Right atrium auricular region (tissue), 2 donors: ENCODE results near the gene PEX19. TPM values are rescaled to one million over a fixed set of nuclear protein-coding genes. Genes with fewer than 3 reads are reported as not detected.

ENCODE experiments used
- DNase-seq: peaks from one replicate; pipeline ENCODE4 v3.0.0-alpha.2; 2019; ENCODE audit warnings: low spot score
- H3K27ac ChIP-seq, 2 donors: fragments of 200-600 bp; sonication (generic); 1 replicate in 1 of 2; 2 replicates in 1 of 2; pipeline ENCODE4 v1.5.1; 2016 to 2019
- H3K27me3 ChIP-seq, 2 donors: fragments of 200-600 bp; sonication (generic); one replicate each; pipeline versions ENCODE4 v1.5.1 to v1.6.0; 2017 to 2019
- H3K36me3 ChIP-seq: fragments of 200-600 bp; sonication (generic); one replicate; pipeline ENCODE4 v1.5.1; 2016
- H3K4me1 ChIP-seq, 2 donors: fragments of 200-600 bp; sonication (generic); one replicate each; pipeline versions ENCODE4 v1.5.1 to v1.6.0; 2017 to 2019
- H3K4me3 ChIP-seq, 2 donors: fragments of 200-600 bp; sonication (generic); 1 replicate in 1 of 2; 2 replicates in 1 of 2; pipeline ENCODE4 v1.5.1; 2017 to 2019; ENCODE audit warnings: mild to moderate bottlenecking in 1 of 2, moderate library complexity in 1 of 2
- H3K9me3 ChIP-seq, 2 donors: fragments of 200-600 bp; sonication (generic); one replicate each; pipeline ENCODE4 v1.5.1; 2019
- total RNA-seq, 2 donors: library from RNA; depleted of rRNA; stranded (reverse); fragments of >200 nt; gene quantifications; one replicate each; pipeline ENCODE4 v1.1.0, GENCODE V29; 2016
- TF ChIP-seq, protein P1 (sequence below), 2 donors: fragments of 200-600 bp; sonication (generic); IDR thresholded peaks; one replicate each; pipeline ENCODE4 v1.5.1; 2019; ENCODE audit warnings: antibody characterized with exemption in 2 of 2

Gene PEX19
- total RNA-seq, 2 donors from 2014 or later: 54.5 to 72.4 TPM

DNA sequence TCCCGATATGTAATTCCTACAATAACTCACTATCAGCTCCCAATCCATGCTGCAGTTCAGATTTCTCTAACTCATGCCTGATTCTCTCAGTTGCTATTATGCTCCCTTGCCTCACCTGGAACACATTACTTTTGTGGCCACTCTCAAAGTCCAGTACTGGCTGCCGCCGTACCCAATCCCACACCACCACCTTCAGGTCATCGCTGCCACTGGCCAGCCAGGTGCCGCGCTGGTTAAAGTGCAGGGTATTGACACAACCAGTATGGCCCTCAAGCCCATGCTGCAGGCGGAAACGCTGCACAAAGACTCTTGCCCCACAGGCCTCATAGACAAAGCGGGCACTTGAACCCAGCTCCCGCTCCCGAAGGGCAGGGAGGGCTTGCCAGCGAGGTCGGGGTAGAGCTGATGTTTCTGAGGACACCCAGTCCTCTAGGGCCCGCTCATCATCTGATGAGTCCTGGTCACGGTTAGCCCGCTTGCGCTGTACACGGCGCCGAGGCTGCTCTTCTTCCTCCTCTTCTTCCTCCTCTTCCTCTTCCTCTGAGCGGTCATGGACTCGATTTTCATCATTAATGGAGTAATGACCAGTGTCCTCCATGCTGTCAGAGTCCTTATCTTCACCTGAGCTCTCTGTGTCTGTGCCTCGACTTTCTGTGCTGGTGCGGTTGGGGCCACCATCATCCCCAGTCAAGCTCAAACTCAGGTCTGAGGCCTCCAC lies 45.2 kb downstream of the PEX19 start:
- TF ChIP-seq, protein P1, sequence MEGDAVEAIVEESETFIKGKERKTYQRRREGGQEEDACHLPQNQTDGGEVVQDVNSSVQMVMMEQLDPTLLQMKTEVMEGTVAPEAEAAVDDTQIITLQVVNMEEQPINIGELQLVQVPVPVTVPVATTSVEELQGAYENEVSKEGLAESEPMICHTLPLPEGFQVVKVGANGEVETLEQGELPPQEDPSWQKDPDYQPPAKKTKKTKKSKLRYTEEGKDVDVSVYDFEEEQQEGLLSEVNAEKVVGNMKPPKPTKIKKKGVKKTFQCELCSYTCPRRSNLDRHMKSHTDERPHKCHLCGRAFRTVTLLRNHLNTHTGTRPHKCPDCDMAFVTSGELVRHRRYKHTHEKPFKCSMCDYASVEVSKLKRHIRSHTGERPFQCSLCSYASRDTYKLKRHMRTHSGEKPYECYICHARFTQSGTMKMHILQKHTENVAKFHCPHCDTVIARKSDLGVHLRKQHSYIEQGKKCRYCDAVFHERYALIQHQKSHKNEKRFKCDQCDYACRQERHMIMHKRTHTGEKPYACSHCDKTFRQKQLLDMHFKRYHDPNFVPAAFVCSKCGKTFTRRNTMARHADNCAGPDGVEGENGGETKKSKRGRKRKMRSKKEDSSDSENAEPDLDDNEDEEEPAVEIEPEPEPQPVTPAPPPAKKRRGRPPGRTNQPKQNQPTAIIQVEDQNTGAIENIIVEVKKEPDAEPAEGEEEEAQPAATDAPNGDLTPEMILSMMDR (IDR thresholded peaks at IDR 0.05): no peak
- no peak overlapping the region for H3K4me3 ChIP-seq
- DNase-seq: no peak
- peaks cover 63% of the 10 kb centered on the region for H3K36me3 ChIP-seq
- H3K9me3 ChIP-seq: no peaks in the 10 kb centered on the region
- H3K27ac ChIP-seq: no peak overlapping the region
- H3K27me3 ChIP-seq: no peaks in the 10 kb centered on the region
- H3K4me1 ChIP-seq: peaks cover 0 to 30% of the 10 kb centered on the region in 2 donors

DNA sequence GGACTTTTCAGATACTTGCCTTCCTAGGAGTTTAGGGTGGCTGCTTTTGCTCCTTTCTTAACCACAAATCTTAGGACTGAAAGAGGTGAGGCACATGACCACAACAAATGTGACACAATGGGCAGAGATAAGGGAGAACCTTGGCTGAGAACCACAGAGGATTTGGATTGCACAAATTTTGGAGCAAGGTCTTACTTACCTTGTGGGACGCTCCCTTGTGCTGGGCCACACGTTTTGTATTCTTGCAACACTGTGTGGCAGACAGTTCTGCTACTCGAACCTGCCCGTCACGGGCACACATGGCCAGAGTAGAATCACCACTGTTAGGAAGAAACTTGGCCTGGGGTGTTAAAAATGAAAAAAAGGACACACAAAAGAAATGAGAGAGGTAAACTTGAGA lies 46.5 kb downstream of the PEX19 start:
- Histone ChIP-seq H3K27me3 (no peaks in the 10 kb centered on the region), H3K4me3 (no peak overlapping the region), H3K36me3 (peaks cover 69% of the 10 kb centered on the region), H3K4me1 (peaks cover 0 to 22% of the 10 kb centered on the region in 2 donors), H3K9me3 (no peaks in the 10 kb centered on the region), H3K27ac (no peak overlapping the region)
- no peak for DNase-seq
- TF ChIP-seq, protein P1 (IDR thresholded peaks at IDR 0.05): no peak

DNA sequence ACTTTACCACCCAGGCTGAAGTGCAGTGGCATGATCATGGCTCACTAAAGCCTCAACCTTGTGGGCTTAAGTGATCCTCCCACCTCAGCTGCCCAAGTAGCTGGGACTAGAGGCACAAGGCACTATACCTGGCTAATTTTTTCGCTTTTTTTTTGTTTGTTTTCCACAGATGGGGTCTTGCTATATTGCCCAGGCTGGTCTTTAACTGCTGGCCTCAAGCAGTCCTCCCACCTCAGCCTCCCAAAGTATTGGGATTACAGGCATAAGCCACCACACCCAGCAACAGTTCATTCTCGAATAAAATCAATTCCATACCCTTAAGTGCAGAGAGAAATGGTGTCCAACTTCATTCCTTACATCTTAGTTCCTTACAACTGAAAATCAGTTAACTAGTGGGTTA lies 47.4 kb downstream of the PEX19 start:
- H3K27ac ChIP-seq: no peak overlapping the region
- H3K9me3 ChIP-seq: no peaks in the 10 kb centered on the region
- H3K27me3 ChIP-seq: no peaks in the 10 kb centered on the region
- H3K4me1 ChIP-seq: peaks cover 0 to 13% of the 10 kb centered on the region in 2 donors
- no peak overlapping the region for H3K4me3 ChIP-seq
- TF ChIP-seq, protein P1 (IDR thresholded peaks at IDR 0.05): no peak
- peaks cover 70% of the 10 kb centered on the region for H3K36me3 ChIP-seq
- no peak for DNase-seq

DNA sequence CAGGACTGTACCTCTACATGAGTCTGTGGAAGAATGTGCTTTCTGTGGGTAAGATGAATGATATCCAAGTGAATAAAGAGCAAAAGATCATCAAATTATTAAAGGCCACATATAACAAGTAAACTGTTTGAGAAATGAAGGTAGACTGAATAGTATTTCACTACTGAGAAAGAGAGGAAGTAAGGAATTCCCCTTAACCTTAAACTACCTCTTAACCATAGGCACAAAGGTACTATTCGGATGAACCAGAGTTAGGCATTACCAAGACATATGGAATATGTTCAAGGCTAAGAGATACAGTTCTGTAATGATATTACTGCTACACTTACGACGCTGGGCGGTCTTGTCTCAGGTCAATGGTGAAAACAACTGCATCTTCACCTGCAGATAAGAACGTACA lies 48.1 kb downstream of the PEX19 start:
- peaks cover 76% of the 10 kb centered on the region for H3K36me3 ChIP-seq
- DNase-seq: no peak
- no peaks in the 10 kb centered on the region for H3K27me3 ChIP-seq
- peaks cover 0 to 10% of the 10 kb centered on the region in 2 donors for H3K4me1 ChIP-seq
- no peak overlapping the region for H3K27ac ChIP-seq
- TF ChIP-seq, protein P1 (IDR thresholded peaks at IDR 0.05): no peak
- H3K4me3 ChIP-seq: no peak overlapping the region
- no peaks in the 10 kb centered on the region for H3K9me3 ChIP-seq

DNA sequence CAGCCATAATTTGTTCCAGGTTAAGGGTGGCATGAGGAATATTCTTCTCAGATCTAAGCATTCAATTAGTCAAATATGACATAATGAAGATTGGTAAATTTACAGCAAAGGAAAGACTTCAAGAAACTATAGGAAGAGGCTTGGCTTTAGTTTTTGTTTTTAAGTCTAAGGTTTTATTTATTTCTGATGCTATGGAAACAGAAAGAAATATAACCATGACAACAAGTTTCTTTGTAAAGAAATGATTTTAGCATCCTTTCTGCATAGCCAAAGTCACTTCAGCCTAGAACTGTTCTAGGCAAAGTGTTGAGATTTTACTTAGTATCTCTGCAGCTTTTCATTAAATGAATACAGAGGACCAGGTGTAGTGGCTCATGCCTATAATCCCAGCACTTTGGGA lies 52.0 kb downstream of the PEX19 start:
- H3K27me3 ChIP-seq: no peaks in the 10 kb centered on the region
- H3K27ac ChIP-seq: no peak overlapping the region
- no peaks in the 10 kb centered on the region for H3K4me1 ChIP-seq
- DNase-seq: no peak
- TF ChIP-seq, protein P1 (IDR thresholded peaks at IDR 0.05): no peak
- no peaks in the 10 kb centered on the region for H3K9me3 ChIP-seq
- H3K4me3 ChIP-seq: no peak overlapping the region
- peaks cover 85% of the 10 kb centered on the region for H3K36me3 ChIP-seq

DNA sequence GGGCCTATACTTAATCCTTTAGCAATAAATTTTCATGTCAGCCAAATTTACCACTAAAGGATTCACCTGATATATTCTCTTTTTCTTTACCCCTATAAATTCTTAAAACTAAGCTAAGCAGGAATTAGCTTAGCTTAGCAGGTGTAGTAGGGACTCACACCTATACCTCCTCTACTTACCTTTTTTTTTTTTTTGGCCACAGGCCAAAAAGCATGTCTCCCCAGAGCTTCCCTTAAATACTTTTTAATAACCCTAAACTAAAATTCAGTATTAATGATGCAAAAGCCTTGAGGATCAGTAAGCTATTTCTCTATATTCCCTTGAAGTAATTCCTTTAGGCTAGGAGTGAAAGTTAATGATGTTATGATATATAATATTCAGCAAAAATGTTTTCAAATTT lies 56.5 kb downstream of the PEX19 start:
- H3K36me3 ChIP-seq: peaks cover 90% of the 10 kb centered on the region
- no peak overlapping the region for H3K27ac ChIP-seq
- H3K27me3 ChIP-seq: no peaks in the 10 kb centered on the region
- no peak overlapping the region for H3K4me3 ChIP-seq
- H3K9me3 ChIP-seq: no peaks in the 10 kb centered on the region
- no peak for DNase-seq
- TF ChIP-seq, protein P1 (IDR thresholded peaks at IDR 0.05): no peak
- H3K4me1 ChIP-seq: peaks cover 0 to 8% of the 10 kb centered on the region in 2 donors
